Progenitor cell of endocrine pancreas (in vitro differentiated cells): ENCODE data around the gene LEF1. TPM values are rescaled to one million over a fixed set of nuclear protein-coding genes. Genes with fewer than 3 reads are reported as not detected.

ENCODE experiments used
- DNase-seq: peaks from one replicate; pipeline ENCODE4 v3.0.0; 2021; ENCODE audit warnings: low spot score; ENCODE audit not compliant: unreplicated experiment
- H3K27ac Mint-ChIP-seq: 2 replicates; pipeline ENCODE4 v1.8.0; 2021; ENCODE audit warnings: mild to moderate bottlenecking, moderate library complexity, mixed read lengths
- H3K27me3 Mint-ChIP-seq: 2 replicates; pipeline ENCODE4 v1.8.0; 2021; ENCODE audit warnings: mixed read lengths
- H3K36me3 Mint-ChIP-seq: 2 replicates; pipeline ENCODE4 v1.8.0; 2022; ENCODE audit warnings: mixed read lengths; ENCODE audit not compliant: insufficient read depth
- H3K4me1 Mint-ChIP-seq: 2 replicates; pipeline ENCODE4 v1.8.0; 2021; ENCODE audit warnings: low read depth, mixed read lengths
- H3K4me3 Mint-ChIP-seq: 2 replicates; pipeline ENCODE4 v1.8.0; 2021; ENCODE audit warnings: low read depth, mild to moderate bottlenecking, moderate library complexity, mixed read lengths
- H3K9me3 Mint-ChIP-seq: 2 replicates; pipeline ENCODE4 v1.8.0; 2021; ENCODE audit warnings: low read depth, mixed read lengths
- total RNA-seq: library from RNA; stranded (reverse); gene quantifications from 2 replicates; pipeline ENCODE4 v1.2.1, GENCODE V29; 2021
- TF ChIP-seq, protein P1 (sequence below): fragments of 200-600 bp; sonication (generic); IDR thresholded peaks from one replicate; pipeline ENCODE4 v1.5.0; 2021; ENCODE audit warnings: antibody characterized with exemption, mild to moderate bottlenecking; ENCODE audit not compliant: unreplicated experiment

Gene LEF1
- total RNA-seq, 1 donor from 2014 or later, result 2.1 TPM

DNA sequence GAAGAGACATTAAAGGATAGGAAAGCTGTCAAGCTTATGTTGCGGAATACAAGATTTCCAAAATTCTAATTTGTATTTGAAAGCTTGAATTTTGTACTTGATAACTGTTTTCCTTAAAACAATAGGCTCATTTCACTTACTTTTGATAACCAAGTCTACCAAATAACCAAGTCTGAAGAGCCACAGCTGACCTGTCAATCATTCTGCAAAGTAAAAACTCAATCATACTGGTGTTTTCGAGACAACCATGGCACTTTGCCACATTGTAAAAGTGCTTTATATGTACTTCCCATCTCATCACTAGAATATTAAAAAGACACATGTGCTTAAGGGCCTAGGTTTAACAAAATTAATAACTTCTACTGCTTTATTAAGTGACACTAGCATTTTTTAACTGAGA is 47.9 kb downstream of the LEF1 start:
- no peaks in the 10 kb centered on the region for H3K9me3 Mint-ChIP-seq
- H3K27ac Mint-ChIP-seq, result no peak overlapping the region
- H3K4me3 Mint-ChIP-seq, result no peak overlapping the region
- no peak for DNase-seq
- H3K4me1 Mint-ChIP-seq, result peaks cover 18% of the 10 kb centered on the region
- H3K27me3 Mint-ChIP-seq, result no peaks in the 10 kb centered on the region
- TF ChIP-seq, protein P1, sequence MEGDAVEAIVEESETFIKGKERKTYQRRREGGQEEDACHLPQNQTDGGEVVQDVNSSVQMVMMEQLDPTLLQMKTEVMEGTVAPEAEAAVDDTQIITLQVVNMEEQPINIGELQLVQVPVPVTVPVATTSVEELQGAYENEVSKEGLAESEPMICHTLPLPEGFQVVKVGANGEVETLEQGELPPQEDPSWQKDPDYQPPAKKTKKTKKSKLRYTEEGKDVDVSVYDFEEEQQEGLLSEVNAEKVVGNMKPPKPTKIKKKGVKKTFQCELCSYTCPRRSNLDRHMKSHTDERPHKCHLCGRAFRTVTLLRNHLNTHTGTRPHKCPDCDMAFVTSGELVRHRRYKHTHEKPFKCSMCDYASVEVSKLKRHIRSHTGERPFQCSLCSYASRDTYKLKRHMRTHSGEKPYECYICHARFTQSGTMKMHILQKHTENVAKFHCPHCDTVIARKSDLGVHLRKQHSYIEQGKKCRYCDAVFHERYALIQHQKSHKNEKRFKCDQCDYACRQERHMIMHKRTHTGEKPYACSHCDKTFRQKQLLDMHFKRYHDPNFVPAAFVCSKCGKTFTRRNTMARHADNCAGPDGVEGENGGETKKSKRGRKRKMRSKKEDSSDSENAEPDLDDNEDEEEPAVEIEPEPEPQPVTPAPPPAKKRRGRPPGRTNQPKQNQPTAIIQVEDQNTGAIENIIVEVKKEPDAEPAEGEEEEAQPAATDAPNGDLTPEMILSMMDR, result no peak
- no peaks in the 10 kb centered on the region for H3K36me3 Mint-ChIP-seq

DNA sequence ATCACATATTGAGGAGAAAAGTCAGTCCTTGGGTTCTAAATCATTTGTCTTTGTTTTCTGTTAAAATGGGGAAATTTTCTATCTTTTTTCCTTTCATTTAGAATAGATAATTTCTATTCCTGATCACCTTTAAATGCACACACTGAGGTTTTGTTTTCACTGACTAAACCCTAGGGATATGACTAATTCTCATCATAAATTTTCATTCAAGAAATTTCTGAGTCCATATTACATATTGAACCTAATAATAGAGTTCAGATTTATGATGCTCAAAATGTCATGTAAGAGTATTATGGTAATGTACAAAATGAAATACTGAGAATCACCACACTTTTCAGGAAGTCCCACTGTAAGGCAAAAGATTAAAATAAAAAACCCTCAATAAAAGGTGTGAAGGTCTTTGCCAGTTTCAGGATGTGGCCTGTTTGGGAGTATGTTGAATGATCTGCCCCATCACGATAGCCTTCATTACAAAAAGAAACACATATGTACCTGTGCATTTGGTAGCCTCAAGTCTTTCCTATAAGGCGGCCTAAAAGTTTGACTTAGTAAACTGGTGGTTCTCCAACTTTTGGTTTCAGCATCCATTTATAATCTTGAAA is 49.4 kb downstream of the LEF1 start:
- no peaks in the 10 kb centered on the region for H3K27me3 Mint-ChIP-seq
- DNase-seq, result no peak
- TF ChIP-seq, protein P1, result no peak
- H3K36me3 Mint-ChIP-seq, result no peaks in the 10 kb centered on the region
- no peaks in the 10 kb centered on the region for H3K9me3 Mint-ChIP-seq
- no peak overlapping the region for H3K4me3 Mint-ChIP-seq
- H3K4me1 Mint-ChIP-seq, result peaks cover 25% of the 10 kb centered on the region
- no peak overlapping the region for H3K27ac Mint-ChIP-seq

DNA sequence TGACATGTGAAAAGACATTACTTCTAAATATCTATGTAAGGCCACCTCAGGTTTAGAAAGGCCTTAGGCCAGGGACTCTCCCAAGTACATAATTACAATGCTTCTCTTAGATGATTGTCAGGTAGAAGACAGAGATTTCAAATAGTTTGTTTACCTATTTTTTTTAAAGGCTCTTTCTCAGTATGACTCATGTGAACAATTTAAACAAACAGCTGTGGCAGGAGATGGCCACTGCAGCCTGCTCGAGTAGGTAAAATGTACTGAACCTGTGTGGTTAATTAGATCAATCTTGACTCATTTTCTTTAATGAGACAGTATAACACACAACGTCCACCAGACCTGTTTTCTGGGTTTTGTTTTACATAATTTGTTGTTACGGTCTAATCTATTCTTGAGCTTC is 50.2 kb downstream of the LEF1 start:
- Mint-ChIP-seq H3K27me3 (no peaks in the 10 kb centered on the region), H3K27ac (no peak overlapping the region), H3K9me3 (no peaks in the 10 kb centered on the region), H3K4me3 (no peak overlapping the region), H3K4me1 (peaks cover 28% of the 10 kb centered on the region), H3K36me3 (no peaks in the 10 kb centered on the region)
- DNase-seq, result no peak
- TF ChIP-seq, protein P1, result no peak

DNA sequence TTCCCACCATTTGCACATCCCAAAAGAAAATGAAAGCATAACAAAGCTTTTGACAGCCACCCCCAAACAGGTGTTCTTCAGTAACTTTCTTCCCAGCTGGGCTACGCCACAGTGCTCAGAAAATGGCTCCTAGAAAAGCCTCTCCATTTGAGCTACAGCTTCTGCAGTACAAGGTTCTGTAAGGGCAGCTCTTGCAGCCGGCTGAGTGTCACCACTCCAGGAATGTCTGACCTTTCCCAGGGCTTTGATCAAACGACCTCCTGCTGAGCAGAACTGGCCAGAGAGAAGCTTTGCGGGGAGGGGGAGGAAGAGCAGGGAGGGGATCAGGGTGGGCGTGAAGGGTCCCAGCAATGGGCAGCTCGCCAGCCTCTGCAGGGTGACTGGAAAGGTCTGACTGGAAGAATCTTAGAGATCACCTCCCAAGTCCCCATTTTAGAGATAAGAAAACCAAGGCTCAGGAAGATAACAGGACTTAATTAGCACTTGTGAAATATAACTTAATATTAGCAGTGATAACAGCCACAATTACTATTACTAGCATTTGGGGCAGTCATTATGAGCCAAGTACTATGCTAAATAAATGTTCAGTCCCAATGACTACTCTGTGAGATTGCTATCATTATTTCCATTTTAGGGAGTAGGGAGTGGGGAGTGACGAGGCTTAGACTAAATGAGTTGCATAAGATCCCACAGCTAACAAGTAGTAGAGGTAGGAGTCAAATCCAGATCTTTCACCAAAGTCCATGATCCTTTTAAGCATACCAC is 51.1 kb downstream of the LEF1 start:
- peak overlapping the region; percentile 83 for H3K27ac Mint-ChIP-seq

DNA sequence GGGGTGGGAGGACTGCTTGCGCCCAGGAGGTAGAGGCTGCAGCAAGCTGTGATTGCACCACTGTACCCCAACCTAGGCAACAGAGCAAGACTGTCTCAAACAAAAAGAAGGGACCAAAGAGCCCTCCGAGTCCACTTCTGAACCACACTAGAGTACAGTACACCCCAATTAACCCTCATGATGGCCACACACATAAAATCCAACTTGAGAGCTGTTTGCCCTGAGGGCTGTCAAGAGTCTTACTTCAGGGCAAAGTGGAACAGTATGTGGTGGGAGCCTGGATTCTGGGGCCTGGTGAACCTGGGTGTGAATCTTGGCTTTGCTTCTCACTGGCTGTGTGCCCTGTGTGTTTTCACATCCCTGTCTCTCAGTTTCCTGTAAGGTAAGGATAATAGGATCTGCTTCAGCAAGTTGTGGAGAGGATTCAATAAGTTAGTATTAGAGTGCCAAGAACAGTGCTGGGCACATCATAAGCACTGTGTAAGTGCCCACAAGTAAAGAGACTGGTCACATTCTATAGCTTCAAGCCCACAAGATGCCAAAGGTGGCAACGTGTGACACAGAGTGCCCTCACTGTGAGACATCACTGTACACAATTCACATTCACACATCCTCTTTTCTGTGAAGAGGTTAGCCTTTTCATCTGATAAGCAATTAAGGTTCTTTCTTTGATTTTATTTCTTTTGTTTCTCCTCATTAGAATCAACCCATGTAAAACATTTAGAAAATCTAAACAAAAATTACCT is 52.1 kb downstream of the LEF1 start:
- Mint-ChIP-seq H3K27ac (no peak overlapping the region), H3K36me3 (no peaks in the 10 kb centered on the region), H3K4me1 (peaks cover 29% of the 10 kb centered on the region), H3K9me3 (no peaks in the 10 kb centered on the region), H3K27me3 (no peaks in the 10 kb centered on the region), H3K4me3 (no peak overlapping the region)
- TF ChIP-seq, protein P1, result no peak
- no peak for DNase-seq

More for the DNA sequence above, 51.1 kb downstream of the LEF1 start:
- TF ChIP-seq, protein P1, result no peak
- Mint-ChIP-seq H3K4me3 (no peak overlapping the region), H3K27me3 (no peaks in the 10 kb centered on the region), H3K36me3 (no peaks in the 10 kb centered on the region), H3K4me1 (peaks cover 29% of the 10 kb centered on the region), H3K9me3 (no peaks in the 10 kb centered on the region)
- no peak for DNase-seq
